Measurements from ENCODE around the gene RTL10. TPM values are rescaled to one million over a fixed set of nuclear protein-coding genes. Genes with fewer than 3 reads are reported as not detected.

RTL10 gene
- total RNA-seq, 1 experiment from 2014 or later: 24.4 TPM

- no peak overlapping the region for H3K4ac ChIP-seq (ENCODE audit: low read depth, low read length)
- H3K4me1 ChIP-seq (ENCODE audit: insufficient read depth, low read length): no peaks in the 10 kb centered on the region
- no peak overlapping the region for H2AFZ ChIP-seq (ENCODE audit: low read length)
- no peak overlapping the region for H2BK12ac ChIP-seq (ENCODE audit: insufficient read length, low read depth, low read length)
- H3K23me2 ChIP-seq (ENCODE audit: insufficient read length, low read depth, low read length, poor library complexity, severe bottlenecking): no peaks in the 10 kb centered on the region
- Mint-ChIP-seq H3K36me3 (ENCODE audit: insufficient read depth in 1 of 3, low read depth in 3 of 3) (peaks cover 4 to 10% (median 7%) of the 10 kb centered on the region in 3 experiments; a peak in 5 of 7 replicates), H3K4me1 (peaks cover 10 to 12% of the 10 kb centered on the region in 2 experiments), H3K27me3 (ENCODE audit: low read depth) (no peaks in the 10 kb centered on the region), H3K4me3 (no peak overlapping the region), H3K9me3 (no peaks in the 10 kb centered on the region; a peak in 1 of 5 replicates), H3K27ac (peak overlapping the region in 1 of 3 experiments; percentile 51; a peak in 1 of 7 replicates)
- H3K23ac ChIP-seq (ENCODE audit: insufficient read length, low read depth, low read length): no peak overlapping the region
- H3K27me3 ChIP-seq (ENCODE audit: insufficient read depth, low read length): no peaks in the 10 kb centered on the region
- peak overlapping the region; percentile 27; the same call in 1 of the 2 replicates for H3K14ac ChIP-seq (ENCODE audit: insufficient read depth, low read length)
- no peak overlapping the region for H2BK20ac ChIP-seq (ENCODE audit: low read depth, low read length, poor library complexity, severe bottlenecking)
- H3K79me2 ChIP-seq (ENCODE audit: insufficient read depth, low read length): no peaks in the 10 kb centered on the region
- H3K9ac ChIP-seq (ENCODE audit: extremely low read depth, insufficient read length, low read length): no peak overlapping the region
- no peaks in the 10 kb centered on the region for H3K79me1 ChIP-seq (ENCODE audit: insufficient read depth, low read depth, low read length, poor library complexity, severe bottlenecking)
- H4K91ac ChIP-seq (ENCODE audit: insufficient read length, low read depth, low read length): no peak overlapping the region
- no peak overlapping the region for H2BK15ac ChIP-seq (ENCODE audit: low read depth, low read length)
- TF ChIP-seq CTCF (conservative IDR thresholded peaks at IDR 0.05): no peak
- no peak overlapping the region for H3K27ac ChIP-seq (ENCODE audit: insufficient read length, low read depth, low read length)
- H4K5ac ChIP-seq (ENCODE audit: insufficient read length, low read depth, low read length): no peak overlapping the region
- H2BK5ac ChIP-seq (ENCODE audit: insufficient read length, low read length): no peak overlapping the region
- no peaks in the 10 kb centered on the region for H4K20me1 ChIP-seq (ENCODE audit: control insufficient read depth, insufficient read depth, insufficient read length)
- no peaks in the 10 kb centered on the region for H3K9me3 ChIP-seq (ENCODE audit: control insufficient read depth, low read depth, low read length)
- H3K56ac ChIP-seq (ENCODE audit: insufficient read length, low read depth, low read length): no peak overlapping the region
- DNase-seq: no peak
- WGBS (ENCODE audit: extremely low coverage, insufficient read length, low lambda C conversion rate): no CpG with 5 or more reads among the region's 12 CpGs
- no peak overlapping the region for H3T11ph ChIP-seq (ENCODE audit: low read length)
- H4K8ac ChIP-seq (replicated peaks; ENCODE audit: insufficient read length, low read depth, low read length): no peak overlapping the region
- no peak overlapping the region for H3K18ac ChIP-seq (ENCODE audit: insufficient read length, low read depth, low read length)
- H2BK120ac ChIP-seq (ENCODE audit: low read depth, low read length, poor library complexity, severe bottlenecking): no peak overlapping the region
- H2AK5ac ChIP-seq (ENCODE audit: insufficient read length, low read length): no peak overlapping the region
- H3K4me2 ChIP-seq (ENCODE audit: insufficient read depth, insufficient read length, low read length): no peak overlapping the region
Measured at GRCh38 chr22:19842393-19843106, 12.1 kb downstream of the RTL10 start.

Data from H9 (cell line).